ENCODE results near the gene PLCB2.

GRCh38 chr15:40310993-40311392 lies 3.3 kb upstream of the PLCB2 start:
- TF ChIP-seq CTCF (IDR thresholded peaks at IDR 0.05; ENCODE audit: insufficient read depth, low read length) (no peak), GABPA (IDR thresholded peaks at IDR 0.05; ENCODE audit: low read depth) (no peak), POLR2AphosphoS5 (IDR thresholded peaks at IDR 0.05; ENCODE audit: low read depth) (no peak), REST (IDR thresholded peaks at IDR 0.05; ENCODE audit: insufficient replicate concordance, low read depth) (no peak)
